ENCODE results near the gene LRRC18.

Gene LRRC18

DNA sequence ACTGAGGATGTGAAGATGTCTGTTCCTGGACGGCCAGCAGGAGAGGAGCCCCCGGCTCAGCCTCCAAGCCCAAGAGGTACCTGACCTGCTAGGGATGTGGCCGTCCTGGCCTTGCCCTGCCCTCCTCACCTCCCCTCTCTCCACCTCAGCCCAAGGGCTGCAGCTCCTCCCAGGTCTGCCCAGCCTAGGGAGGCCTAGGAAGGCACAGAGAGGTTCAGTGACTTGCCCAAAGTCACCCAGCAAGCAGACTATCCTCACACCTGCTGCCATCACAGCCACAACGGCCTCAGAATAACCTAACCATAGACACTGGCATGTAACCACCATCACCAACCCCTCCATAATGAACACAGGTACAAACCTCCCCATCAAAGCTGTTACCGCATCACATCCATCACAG lies 38.7 kb upstream of the LRRC18 start:
- Histone ChIP-seq H3K27me3 (no peaks in the 10 kb centered on the region), H3K4me3 (ENCODE audit: low read depth, low read length) (no peak overlapping the region), H3K36me3 (no peaks in the 10 kb centered on the region), H3K4me1 (no peaks in the 10 kb centered on the region), H3K9me3 (no peaks in the 10 kb centered on the region)
- TF ChIP-seq, protein P1, sequence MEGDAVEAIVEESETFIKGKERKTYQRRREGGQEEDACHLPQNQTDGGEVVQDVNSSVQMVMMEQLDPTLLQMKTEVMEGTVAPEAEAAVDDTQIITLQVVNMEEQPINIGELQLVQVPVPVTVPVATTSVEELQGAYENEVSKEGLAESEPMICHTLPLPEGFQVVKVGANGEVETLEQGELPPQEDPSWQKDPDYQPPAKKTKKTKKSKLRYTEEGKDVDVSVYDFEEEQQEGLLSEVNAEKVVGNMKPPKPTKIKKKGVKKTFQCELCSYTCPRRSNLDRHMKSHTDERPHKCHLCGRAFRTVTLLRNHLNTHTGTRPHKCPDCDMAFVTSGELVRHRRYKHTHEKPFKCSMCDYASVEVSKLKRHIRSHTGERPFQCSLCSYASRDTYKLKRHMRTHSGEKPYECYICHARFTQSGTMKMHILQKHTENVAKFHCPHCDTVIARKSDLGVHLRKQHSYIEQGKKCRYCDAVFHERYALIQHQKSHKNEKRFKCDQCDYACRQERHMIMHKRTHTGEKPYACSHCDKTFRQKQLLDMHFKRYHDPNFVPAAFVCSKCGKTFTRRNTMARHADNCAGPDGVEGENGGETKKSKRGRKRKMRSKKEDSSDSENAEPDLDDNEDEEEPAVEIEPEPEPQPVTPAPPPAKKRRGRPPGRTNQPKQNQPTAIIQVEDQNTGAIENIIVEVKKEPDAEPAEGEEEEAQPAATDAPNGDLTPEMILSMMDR (IDR thresholded peaks at IDR 0.05; ENCODE audit: low read depth, low read length): no peak
- DNase-seq: no peak

DNA sequence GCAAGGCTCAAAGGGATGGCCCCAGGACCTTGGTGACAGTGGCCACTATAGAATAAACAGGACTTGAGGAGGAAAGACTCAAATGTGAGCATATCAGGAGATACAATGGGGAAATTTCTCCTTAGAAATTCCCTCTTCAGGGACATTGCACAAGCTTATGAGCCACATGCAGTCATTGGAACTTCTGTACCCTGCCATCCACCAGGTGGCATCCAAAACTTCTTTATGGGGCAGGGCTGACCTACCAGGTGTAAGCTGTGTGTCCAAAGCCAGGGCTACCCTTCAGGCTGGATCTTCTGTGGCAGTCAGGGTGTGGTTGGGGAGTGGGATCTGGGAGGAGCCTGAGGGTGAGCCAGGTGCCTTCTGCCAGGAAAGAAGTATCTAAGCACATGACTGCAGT lies 36.6 kb upstream of the LRRC18 start:
- Histone ChIP-seq H3K36me3 (no peaks in the 10 kb centered on the region), H3K27me3 (no peaks in the 10 kb centered on the region), H3K4me1 (no peaks in the 10 kb centered on the region), H3K4me3 (ENCODE audit: low read depth, low read length) (no peak overlapping the region), H3K9me3 (no peaks in the 10 kb centered on the region)
- DNase-seq: peak; percentile 20
- TF ChIP-seq, protein P1 (IDR thresholded peaks at IDR 0.05; ENCODE audit: low read depth, low read length): peak; percentile 47

DNA sequence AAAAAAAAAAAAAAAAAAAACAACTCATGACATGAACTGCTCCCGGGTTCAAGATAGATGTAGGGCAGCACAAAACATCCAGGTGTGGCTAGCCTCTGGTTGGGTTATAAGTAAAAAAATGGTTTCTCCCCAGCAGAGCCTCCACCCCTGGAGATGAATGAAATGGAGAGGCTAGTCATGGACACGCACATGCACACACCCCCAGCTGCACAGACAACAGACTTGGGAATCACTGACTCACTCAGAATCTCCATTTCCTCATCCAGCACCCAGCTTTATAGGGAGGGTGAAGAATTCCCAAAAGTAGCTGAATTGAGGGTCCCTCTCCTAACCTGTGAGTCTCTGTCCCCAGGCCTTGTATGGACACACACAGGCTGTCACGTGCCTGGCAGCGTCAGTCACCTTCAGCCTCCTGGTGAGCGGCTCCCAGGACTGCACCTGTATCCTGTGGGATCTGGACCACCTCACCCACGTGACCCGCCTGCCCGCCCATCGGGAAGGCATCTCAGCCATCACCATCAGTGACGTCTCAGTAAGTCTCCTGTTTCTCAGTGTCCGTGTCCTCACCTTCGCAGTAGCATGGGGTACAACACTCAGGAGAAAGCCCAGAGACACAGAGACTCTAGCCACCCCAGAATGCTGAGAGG lies 35.0 kb upstream of the LRRC18 start:
- no peaks in the 10 kb centered on the region for H3K36me3 ChIP-seq

DNA sequence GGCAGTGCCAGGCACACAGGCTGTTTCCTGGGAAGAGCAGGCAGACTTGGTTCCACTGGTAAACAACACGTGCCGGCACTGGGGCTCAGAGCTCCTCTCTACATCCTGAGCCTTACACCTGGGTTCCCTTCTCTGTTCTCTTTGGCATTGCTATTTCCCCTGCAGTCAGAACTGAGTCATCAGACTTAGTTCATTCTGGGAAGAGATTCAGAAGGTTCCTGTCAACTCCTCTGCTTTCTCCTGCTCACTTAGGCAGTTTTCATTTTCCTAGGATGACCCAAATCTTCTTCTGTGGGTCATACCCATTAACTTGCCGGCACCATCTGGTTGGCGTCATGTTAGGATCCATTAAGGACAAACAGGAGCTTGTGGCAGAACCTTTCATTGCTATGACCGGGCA lies 33.4 kb upstream of the LRRC18 start:
- TF ChIP-seq, protein P1 (IDR thresholded peaks at IDR 0.05; ENCODE audit: low read depth, low read length): no peak
- Histone ChIP-seq H3K4me3 (ENCODE audit: low read depth, low read length) (no peak overlapping the region), H3K36me3 (no peaks in the 10 kb centered on the region), H3K27me3 (no peaks in the 10 kb centered on the region), H3K4me1 (no peaks in the 10 kb centered on the region), H3K9me3 (no peaks in the 10 kb centered on the region)
- no peak for DNase-seq

More for the DNA sequence above, 35.0 kb upstream of the LRRC18 start:
- no peaks in the 10 kb centered on the region for H3K27me3 ChIP-seq
- TF ChIP-seq, protein P1 (IDR thresholded peaks at IDR 0.05; ENCODE audit: low read depth, low read length): no peak
- H3K4me3 ChIP-seq (ENCODE audit: low read depth, low read length): no peak overlapping the region
- no peaks in the 10 kb centered on the region for H3K4me1 ChIP-seq
- no peaks in the 10 kb centered on the region for H3K9me3 ChIP-seq
- no peak for DNase-seq

DNA sequence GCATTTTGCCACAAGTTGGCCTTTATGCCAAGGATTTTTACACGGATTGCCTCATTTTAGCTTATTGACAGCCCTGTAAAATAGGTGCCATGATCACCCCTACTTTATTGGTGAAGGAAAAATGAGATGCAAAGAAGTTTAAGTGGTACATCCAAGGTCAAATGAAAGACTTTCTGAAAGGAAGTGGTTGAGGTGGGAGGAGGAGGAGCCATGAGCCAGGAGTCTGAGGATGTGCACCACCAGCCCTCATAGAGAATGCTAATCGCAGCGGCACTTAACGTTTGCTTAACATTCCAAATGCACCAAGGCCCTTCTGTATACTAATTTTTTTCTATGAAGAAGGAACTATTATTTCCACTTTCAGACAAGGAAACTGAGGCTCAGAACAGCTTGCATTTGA lies 31.0 kb upstream of the LRRC18 start:
- H3K9me3 ChIP-seq: no peaks in the 10 kb centered on the region
- TF ChIP-seq, protein P1 (IDR thresholded peaks at IDR 0.05; ENCODE audit: low read depth, low read length): no peak
- no peak for DNase-seq
- H3K4me3 ChIP-seq (ENCODE audit: low read depth, low read length): no peak overlapping the region
- no peaks in the 10 kb centered on the region for H3K4me1 ChIP-seq
- H3K36me3 ChIP-seq: no peaks in the 10 kb centered on the region
- no peaks in the 10 kb centered on the region for H3K27me3 ChIP-seq

DNA sequence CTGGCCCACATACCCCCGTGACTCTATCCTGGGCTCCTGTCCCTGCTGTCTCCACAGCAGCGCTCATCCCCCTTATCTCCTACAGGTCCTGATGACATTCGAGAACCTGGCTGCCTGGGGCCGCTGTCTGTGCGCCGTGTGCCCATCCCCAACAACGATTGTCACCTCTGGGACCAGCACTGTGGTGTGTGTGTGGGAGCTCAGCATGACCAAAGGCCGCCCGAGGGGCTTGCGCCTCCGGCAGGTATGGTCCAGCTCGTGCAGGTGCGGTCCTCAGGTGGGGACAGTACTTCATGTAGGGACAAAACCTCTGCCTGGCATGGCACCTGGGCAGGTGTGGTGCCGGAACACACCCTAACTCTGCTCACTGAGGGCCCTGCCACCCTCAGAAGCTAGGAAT lies 30.4 kb upstream of the LRRC18 start:
- Histone ChIP-seq H3K9me3 (no peaks in the 10 kb centered on the region), H3K36me3 (no peaks in the 10 kb centered on the region), H3K27me3 (no peaks in the 10 kb centered on the region), H3K4me3 (ENCODE audit: low read depth, low read length) (no peak overlapping the region), H3K4me1 (no peaks in the 10 kb centered on the region)
- TF ChIP-seq, protein P1 (IDR thresholded peaks at IDR 0.05; ENCODE audit: low read depth, low read length): no peak
- DNase-seq: no peak

Data from BE2C (cell line).